Caco-2 (cell line): ENCODE results near the gene ABCA13. TPM values are rescaled to one million over a fixed set of nuclear protein-coding genes. Genes with fewer than 3 reads are reported as not detected.

ENCODE experiments used
- BruUV-seq: library from RNA; stranded (reverse); fragments of 400-500 nt; replicated peaks from 2 replicates; lab custom pipeline; 2021; lab: Mats Ljungman, UMichigan
- CTCF ChIA-PET: fragments of 300-600 bp; sonication (Branson Sonifier 250); formaldehyde crosslinking; loops from one replicate; lab custom pipeline; 2022; ENCODE audit warnings: antibody characterized with exemption; lab: Charles Lee
- POLR2A ChIA-PET: fragments of 300-600 bp; sonication (Branson Sonifier 250); formaldehyde crosslinking; loops from one replicate; lab custom pipeline; 2022; ENCODE audit warnings: antibody characterized with exemption; lab: Charles Lee
- DNase-seq, 2 experiments: peaks; one replicate each; pipeline versions ENCODE4 v3.0.0 to v3.0.0-alpha.2; 2020 to 2022
- H3K27me3 ChIP-seq: replicated peaks from 2 replicates; pipeline ENCODE4 v1.6.0; 2011; ENCODE audit warnings: low read length; ENCODE audit not compliant: control insufficient read depth, insufficient read depth
- H3K36me3 ChIP-seq: 2 replicates; pipeline ENCODE4 v1.5.1; 2011; ENCODE audit warnings: low read length; ENCODE audit not compliant: control insufficient read depth, insufficient read depth
- H3K4me1 ChIP-seq: fragments of 250-450 bp; sonication (Bioruptor Pico); 2 replicates; pipeline ENCODE4 v1.5.1; 2020; ENCODE audit warnings: mild to moderate bottlenecking
- H3K4me3 ChIP-seq: 2 replicates; pipeline ENCODE4 v1.5.1; 2011; ENCODE audit warnings: low read depth, mild to moderate bottlenecking, control low read depth, low read length
- H3K9me3 ChIP-seq: fragments of 250-450 bp; sonication (Bioruptor Pico); 2 replicates; pipeline ENCODE4 v1.5.1; 2020; ENCODE audit warnings: mild to moderate bottlenecking, moderate library complexity
- H3K27ac Mint-ChIP-seq: one replicate; pipeline ENCODE4 v1.8.0; 2022; ENCODE audit warnings: mixed read lengths; ENCODE audit not compliant: unreplicated experiment
- H3K27me3 Mint-ChIP-seq: one replicate; pipeline ENCODE4 v1.8.0; 2022; ENCODE audit warnings: mixed read lengths; ENCODE audit not compliant: insufficient read depth, unreplicated experiment
- H3K36me3 Mint-ChIP-seq: one replicate; pipeline ENCODE4 v1.8.0; 2022; ENCODE audit warnings: mild to moderate bottlenecking, mixed read lengths; ENCODE audit not compliant: insufficient read depth, unreplicated experiment
- H3K4me1 Mint-ChIP-seq: one replicate; pipeline ENCODE4 v1.8.0; 2022; ENCODE audit warnings: low read depth, mixed read lengths; ENCODE audit not compliant: unreplicated experiment
- H3K4me3 Mint-ChIP-seq: one replicate; pipeline ENCODE4 v1.8.0; 2022; ENCODE audit warnings: mild to moderate bottlenecking, moderate library complexity, mixed read lengths; ENCODE audit not compliant: unreplicated experiment
- H3K9me3 Mint-ChIP-seq: one replicate; pipeline ENCODE4 v1.8.0; 2022; ENCODE audit warnings: mixed read lengths; ENCODE audit not compliant: unreplicated experiment
- CTCF ChIP-seq, 2 experiments: fragments of 200-600 bp in 1 of 2; IDR thresholded peaks; 1 replicate in 1 of 2; 2 replicates in 1 of 2; pipeline versions ENCODE4 v1.5.1 to v1.8.0; 2011 to 2022; ENCODE audit warnings: antibody characterized with exemption in 1 of 2, control low read depth in 1 of 2, inconsistent platforms in 1 of 2, low read depth in 1 of 2, low read length in 1 of 2, mild to moderate bottlenecking in 1 of 2, moderate library complexity in 1 of 2; ENCODE audit not compliant: insufficient read depth in 1 of 2, severe bottlenecking in 1 of 2, unreplicated experiment in 1 of 2
- intact Hi-C: fragments of 100-400 bp; cut with micrococcal nuclease; formaldehyde crosslinking; loops from one replicate; pipeline ENCODE4 v1.10.0; 2022; ENCODE audit not compliant: unreplicated experiment
- total RNA-seq: library from RNA; stranded (reverse); gene quantifications from 2 replicates; pipeline ENCODE4 v1.2.3, GENCODE V29; 2022

The ABCA13 gene
- total RNA-seq, 1 experiment from 2014 or later: 0.07 TPM

GRCh38 chr7:48165157-48165556, 6.1 kb upstream of the ABCA13 start:
- TF ChIP-seq CTCF (IDR thresholded peaks at IDR 0.05; ENCODE audit: insufficient read depth in 1 of 2, low read depth in 1 of 2, low read length in 1 of 2, severe bottlenecking in 1 of 2, unreplicated experiment in 1 of 2): no peak
- H3K9me3 ChIP-seq: peaks cover 11% of the 10 kb centered on the region; the same call in 1 of the 2 replicates
- H3K36me3 ChIP-seq: no peaks in the 10 kb centered on the region
- no peaks in the 10 kb centered on the region for H3K27me3 ChIP-seq
- H3K4me3 ChIP-seq: no peak overlapping the region
- ChIA-PET POLR2A (no interaction called here), CTCF (no interaction called here)
- Mint-ChIP-seq H3K27ac (no peak overlapping the region), H3K4me3 (no peak overlapping the region), H3K9me3 (peaks cover 18% of the 10 kb centered on the region), H3K4me1 (no peaks in the 10 kb centered on the region), H3K36me3 (no peaks in the 10 kb centered on the region), H3K27me3 (peaks cover 10% of the 10 kb centered on the region)
- DNase-seq: no peak
- H3K4me1 ChIP-seq: no peaks in the 10 kb centered on the region
- intact Hi-C loops: no loop called here
- no TSS peak for BruUV-seq

- Mint-ChIP-seq H3K4me3 (no peak overlapping the region), H3K36me3 (no peaks in the 10 kb centered on the region), H3K9me3 (peaks cover 8% of the 10 kb centered on the region), H3K27me3 (peaks cover 6% of the 10 kb centered on the region), H3K4me1 (no peaks in the 10 kb centered on the region), H3K27ac (no peak overlapping the region)
- ChIA-PET CTCF (interaction anchor here (1.2 kb wide), 1 partner anchor 13 kb away, joined by 3 read pairs; no protein-coding TSS in a partner anchor), POLR2A (no interaction called here)
- Histone ChIP-seq H3K4me1 (no peaks in the 10 kb centered on the region), H3K36me3 (no peaks in the 10 kb centered on the region), H3K4me3 (no peak overlapping the region), H3K27me3 (no peaks in the 10 kb centered on the region), H3K9me3 (peaks cover 9% of the 10 kb centered on the region; the same call in 1 of the 2 replicates)
- intact Hi-C loops: no loop called here
- peak in 1 of 2 experiments; percentile 14 for TF ChIP-seq CTCF (IDR thresholded peaks at IDR 0.05; ENCODE audit: insufficient read depth in 1 of 2, low read depth in 1 of 2, low read length in 1 of 2, severe bottlenecking in 1 of 2, unreplicated experiment in 1 of 2)
- DNase-seq: no peak
- no TSS peak for BruUV-seq
These were observed 3.1 kb upstream of the ABCA13 start for GRCh38 chr7:48168159-48168558.

GRCh38 chr7:48170506-48170905, 752 bp upstream of the ABCA13 start:
- no TSS peak for BruUV-seq
- H3K27ac Mint-ChIP-seq: no peak overlapping the region
- Histone ChIP-seq H3K4me1 (no peaks in the 10 kb centered on the region), H3K4me3 (no peak overlapping the region), H3K9me3 (no peaks in the 10 kb centered on the region), H3K36me3 (no peaks in the 10 kb centered on the region), H3K27me3 (no peaks in the 10 kb centered on the region)
- no peaks in the 10 kb centered on the region for H3K9me3 Mint-ChIP-seq
- ChIA-PET CTCF (no interaction called here), POLR2A (no interaction called here)
- no peak for TF ChIP-seq CTCF (IDR thresholded peaks at IDR 0.05; ENCODE audit: insufficient read depth in 1 of 2, low read depth in 1 of 2, low read length in 1 of 2, severe bottlenecking in 1 of 2, unreplicated experiment in 1 of 2)
- H3K4me1 Mint-ChIP-seq: no peaks in the 10 kb centered on the region
- no peak for DNase-seq
- H3K27me3 Mint-ChIP-seq: peaks cover 2% of the 10 kb centered on the region
- no peaks in the 10 kb centered on the region for H3K36me3 Mint-ChIP-seq
- intact Hi-C loops: no loop called here
- H3K4me3 Mint-ChIP-seq: no peak overlapping the region
